RPMI7951 (cell line): ENCODE results near the gene SACM1L. TPM values are rescaled to one million over a fixed set of nuclear protein-coding genes. Genes with fewer than 3 reads are reported as not detected.
A peak's percentile ranks its signal among the peaks of the same experiment; 100 is the strongest.
"Not testable (repeated sequence)": the region's sequence is repeated elsewhere in the genome, so short reads cannot be mapped to it uniquely, and the experiment has no call there.

Experiments
- DNase-seq: peaks from one replicate; pipeline ENCODE4 v3.0.0-alpha.2; 2012; ENCODE audit warnings: low read depth
- total RNA-seq: library from RNA; depleted of rRNA; stranded (reverse); fragments of >200 nt; shearing (Covaris generic); gene quantifications from 2 replicates; pipeline ENCODE4 v1.2.3, GENCODE V29; 2014

SACM1L gene
- total RNA-seq, 1 experiment from 2014 or later: 32.3 TPM

DNA sequence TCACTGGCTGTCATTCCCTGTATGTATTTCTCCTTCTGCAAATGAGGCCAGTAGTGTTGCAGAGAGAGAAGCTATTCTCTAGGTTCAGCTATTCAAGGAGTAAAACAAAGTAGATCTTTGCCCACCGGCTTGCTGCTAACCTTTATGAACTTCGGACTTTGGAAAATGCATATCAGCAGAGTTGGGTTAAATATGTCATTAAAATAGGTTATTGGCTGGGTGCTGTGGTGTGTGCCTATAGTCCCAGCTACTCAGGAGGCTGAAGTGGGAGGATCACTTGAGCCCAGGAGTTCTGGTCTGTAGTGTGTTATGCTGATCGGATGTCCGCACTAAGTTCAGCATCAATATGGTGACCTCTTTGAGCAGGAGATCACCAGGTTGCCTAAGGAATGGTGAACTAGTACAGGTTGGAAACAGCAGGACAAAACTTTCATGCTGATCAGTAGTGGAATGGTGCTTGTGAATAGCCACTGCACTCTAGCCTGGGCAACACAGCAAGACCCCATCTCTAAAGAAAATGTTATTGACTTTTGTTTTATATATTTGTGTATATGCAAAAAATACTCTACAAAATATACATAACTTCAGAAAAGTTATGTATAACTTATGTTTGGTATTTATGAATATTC, 53.4 kb downstream of the SACM1L start:
- DNase-seq: no peak

DNA sequence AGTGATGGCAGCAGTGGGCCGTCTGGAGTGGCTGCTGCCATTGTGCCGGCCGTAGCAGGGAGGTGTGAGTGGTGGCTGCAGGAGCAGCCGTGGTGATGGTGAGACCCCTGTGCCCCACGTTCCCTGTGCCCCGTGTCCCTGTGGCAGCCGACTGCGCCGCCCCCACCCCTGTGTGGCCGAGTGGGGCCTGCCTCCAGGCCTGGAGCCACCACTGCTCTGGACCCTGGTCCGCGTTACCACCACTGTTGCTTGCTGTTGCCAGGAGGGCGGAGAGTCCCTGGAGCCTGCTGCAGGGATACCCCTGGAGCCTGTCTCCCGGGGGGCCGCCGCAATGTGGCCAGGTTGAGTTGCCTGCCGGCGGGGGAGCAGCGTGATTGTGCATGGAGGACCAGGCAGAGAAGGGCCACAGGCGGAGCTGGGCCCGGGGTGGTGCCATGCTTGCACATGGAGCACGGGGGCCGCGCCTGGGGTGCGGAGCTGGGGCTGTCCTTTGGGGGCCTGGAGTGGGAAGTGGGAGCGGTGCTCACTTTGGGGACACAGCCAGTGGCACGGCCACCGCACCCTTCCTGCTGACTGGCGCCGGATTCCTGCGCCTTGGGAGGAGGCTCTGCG, 57.1 kb downstream of the SACM1L start:
- DNase-seq: no peak

DNA sequence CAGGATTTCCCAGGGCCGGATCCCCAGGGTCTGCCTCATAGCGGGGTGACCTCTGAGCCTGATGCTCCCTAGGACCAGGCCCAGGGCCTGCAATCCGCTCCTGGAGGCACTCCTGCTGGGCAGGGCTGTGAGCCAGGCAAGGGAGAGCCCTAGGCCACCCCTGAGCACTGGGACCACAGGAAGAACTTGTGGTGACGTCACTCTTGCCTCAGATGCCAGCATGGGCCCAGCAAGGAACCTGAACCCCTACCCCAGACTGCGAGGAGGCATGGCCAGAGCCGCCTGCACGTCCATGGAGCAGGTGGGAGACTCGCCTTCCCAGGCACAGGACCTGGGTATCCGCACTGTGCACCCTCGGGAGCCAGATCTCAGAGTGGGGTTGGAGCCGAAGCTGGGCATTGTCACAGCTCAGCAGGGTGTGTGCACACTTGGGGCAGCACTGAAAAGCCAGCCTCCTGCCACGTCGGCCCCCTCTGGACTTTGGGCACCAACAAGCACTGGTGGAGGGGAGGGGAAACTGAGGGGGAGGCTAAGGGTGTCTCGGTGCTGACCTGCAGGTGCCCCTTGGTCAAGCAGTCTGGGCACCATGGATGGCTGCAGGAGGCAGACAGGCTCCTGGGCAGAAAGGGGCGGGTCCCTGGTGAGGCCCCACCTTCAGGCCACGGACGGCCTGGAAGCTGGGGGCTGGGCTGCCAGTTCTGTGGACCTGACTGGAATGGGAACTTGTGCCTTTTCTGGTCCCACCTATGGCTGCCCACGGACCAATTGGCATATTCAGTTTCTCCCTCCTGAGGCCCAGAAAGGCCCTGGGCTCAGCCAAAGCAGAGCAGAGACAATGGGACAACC, 57.8 kb downstream of the SACM1L start:
- DNase-seq: no peak

DNA sequence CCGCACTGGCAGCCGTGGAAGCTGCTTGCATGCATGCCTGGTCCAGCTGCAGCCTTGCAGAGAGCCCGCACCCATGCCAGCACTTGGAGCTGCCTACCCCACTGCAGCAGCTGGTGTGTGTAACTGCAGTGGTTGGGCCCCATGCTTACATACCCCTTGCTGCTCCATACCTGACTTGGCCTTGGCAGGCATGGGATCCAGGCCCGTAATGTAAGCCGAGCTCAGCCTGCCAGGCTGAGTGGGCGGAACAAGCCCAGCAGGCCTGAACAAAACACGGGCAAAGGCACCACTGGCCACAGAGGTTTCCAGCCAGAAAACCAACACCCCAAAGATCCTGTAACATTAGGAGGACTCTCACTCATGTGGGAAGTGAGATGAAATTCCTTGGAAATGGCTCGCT, 58.9 kb downstream of the SACM1L start:
- DNase-seq: no peak

DNA sequence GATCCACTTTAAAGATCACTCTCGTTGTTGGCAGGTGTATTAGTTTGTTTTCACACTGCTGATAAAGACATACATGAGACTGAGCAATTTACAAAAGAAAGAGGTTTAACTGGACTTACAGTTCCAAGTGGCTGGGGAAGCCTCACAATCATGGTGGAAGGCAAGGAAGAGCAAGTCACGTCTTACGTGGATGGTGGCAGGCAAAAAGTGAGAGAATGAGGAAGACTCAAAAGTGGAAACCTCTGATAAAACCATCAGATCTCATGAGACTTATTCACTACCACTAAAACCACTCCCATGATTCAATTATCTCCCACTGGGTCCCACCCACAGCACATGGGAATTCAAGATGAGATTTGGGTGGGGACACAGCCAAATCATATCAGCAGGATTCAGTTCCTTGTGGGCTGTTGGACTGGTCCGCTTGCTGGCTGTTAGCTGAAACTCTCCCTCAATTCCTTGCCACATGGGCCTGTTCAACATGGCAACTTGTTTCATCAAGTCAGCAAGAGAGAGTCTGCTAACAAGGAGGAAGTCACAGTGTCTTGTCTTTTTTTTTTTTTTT, 59.9 kb downstream of the SACM1L start:
- not testable (repeated sequence) for DNase-seq

DNA sequence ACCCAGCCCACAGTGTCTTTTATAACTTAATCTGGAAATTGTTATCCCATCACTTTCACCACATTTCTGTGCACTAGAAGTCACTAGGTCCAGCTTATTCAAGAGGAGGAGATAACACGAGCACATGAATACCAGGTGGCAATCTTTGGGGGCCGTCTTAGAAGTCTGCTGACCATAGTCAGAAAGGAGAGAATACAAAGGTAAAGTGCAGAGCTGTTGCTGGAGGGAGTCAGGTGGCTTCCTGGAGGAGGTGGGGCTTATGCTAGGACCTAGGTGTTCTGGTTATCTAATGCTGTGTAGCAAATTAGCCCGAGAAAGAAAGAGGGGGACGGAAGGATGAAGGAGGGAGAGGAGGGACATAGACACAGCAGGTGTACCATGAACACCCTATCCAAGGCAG, 60.7 kb downstream of the SACM1L start:
- no peak for DNase-seq

DNA sequence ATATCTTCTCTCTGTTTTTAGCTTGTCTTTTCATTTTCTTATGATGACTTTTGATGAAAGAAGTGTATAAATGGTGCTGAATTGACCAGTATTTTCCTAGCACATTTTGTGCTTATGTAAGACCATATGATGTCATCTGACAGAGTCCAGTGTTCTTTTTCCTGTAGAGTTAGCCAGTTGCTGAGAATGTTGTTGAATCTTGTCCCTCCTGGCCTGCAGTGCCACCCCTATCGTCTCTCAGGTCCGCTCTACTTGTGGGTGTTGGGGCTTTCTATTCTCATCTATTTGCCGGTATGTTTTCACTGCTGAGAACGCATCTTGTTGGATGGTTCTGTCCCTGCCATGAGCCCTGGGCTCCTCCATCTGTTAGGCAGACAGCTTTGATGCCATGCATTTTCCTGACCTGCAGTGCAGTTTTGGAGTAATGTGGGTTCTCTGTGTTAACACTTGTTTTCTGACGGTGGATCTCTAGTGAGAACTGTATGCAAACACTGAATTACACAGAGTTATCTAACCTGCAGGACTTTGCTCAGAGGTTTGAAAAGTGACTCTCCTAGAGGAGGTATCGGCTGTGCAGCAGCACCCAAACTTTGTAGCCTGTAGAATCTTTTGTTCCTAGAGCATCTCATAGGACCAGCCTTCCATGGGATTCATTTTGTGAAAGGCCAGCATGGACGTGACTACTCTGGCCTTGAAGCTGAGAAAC, 62.5 kb downstream of the SACM1L start:
- DNase-seq: no peak

DNA sequence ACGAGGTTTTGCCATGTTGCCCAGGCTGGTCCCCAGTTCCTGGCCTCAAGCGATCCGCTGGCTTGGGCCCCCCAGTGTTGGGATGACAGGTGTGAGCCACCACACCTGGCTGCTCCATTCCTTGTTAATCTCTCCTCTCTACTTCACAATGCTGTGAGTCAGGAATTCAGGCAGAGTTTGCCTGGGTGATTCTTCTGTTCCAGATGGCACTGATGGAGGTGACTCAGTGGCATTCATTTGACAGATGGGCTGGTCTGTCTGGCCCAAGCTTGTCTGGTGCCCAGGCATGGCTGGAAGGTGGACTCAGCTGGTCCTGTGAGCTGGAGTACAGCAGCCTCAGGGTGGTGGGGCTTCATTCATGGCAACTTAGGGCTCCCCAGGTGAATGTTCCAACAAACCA, 63.9 kb downstream of the SACM1L start:
- no peak for DNase-seq

DNA sequence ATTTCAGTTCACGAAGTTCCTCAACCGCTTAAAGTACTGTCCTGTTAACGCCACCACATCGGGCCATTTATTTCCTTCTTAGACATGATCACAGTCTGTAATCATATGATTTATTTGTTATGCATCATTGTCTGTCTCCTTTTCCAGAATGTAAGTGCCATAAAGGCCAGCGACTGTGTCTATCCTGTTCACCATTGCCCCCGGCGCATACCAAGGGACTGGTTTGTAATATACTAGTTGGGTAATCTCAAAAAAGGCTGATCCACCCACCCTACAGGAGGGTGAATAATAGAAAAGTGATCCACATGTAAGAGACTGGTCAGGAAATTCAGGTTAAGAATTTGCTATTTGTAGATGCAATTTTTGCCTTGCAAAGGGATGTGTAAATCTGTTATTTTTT, 65.3 kb downstream of the SACM1L start:
- DNase-seq: no peak

DNA sequence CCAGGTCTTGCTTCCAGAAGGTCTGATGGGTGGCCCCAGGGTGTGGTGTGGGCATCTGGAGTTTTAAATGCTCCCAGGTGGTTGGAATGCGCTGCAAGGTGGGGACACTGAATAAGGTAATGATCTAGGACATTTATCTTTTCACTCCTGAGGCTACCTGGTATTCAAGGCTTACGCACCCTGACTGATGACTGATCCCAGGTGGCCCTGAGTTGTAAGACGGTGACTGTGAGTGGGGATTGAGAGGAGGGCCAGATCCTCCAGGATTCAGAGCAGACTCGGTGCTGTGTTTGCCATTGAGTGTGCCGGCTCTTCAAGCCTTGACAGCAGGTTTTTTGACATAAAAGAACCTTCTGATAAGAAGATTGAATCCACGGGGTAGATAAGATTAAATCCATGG, 66.9 kb downstream of the SACM1L start:
- DNase-seq: no peak

DNA sequence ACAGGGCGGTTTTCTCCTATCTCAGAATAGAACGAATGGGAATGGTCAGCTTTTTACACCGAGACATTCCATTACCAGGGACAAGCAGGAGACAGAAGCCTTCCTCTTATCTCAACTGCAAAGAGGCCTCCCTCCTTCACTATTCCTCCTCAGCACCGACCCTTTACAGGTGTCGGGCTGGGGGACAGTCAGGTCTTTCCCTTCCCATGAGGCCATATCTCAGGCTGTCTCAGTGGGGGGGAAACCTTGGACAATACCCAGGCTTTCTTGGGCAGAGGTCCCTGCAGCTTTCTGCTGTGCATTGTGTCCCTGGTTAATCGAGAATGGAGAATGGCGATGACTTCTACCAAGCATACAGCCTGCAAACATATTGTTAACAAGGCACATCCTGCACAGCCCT, 67.9 kb downstream of the SACM1L start:
- DNase-seq: not testable (repeated sequence)

DNA sequence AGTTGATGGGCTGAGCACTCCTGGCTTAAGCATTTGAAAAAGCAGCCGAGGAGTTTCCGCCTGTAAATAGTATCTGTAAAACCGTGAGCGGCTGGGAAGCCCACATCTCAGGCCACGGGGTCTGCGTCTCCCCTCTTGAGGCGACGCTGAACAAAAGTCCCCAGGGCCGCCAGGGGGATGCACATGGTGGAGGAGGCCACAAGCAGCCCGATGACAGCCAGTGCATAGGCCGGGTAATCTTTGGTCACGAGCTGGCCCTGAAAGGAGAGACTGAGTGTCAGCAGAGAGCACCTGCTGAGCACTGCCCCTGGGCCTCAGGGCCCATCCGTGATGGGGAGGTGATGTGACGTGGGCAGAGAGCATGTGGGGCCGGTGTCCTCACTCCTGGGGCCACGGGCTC, 69.7 kb downstream of the SACM1L start:
- DNase-seq: no peak

DNA sequence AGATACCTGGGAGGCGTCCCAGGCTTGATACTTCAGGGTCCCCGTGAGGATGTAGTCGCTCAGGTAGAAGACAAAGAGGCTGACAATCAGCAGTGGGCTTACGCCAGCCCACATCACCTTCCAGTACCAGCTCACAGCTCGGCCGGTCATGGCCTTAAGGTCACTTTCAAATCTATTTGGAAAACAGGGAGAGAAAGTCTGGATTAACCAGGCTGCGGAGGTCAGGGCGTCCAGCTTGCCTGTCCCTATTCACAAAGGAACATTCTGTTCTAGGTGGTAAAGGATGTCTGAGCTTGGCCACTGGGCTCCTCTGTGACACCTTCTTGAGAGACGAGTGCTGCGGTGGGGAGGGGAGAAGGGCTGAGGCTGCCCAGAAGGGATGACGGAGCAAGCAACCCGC, 70.7 kb downstream of the SACM1L start:
- no peak for DNase-seq

DNA sequence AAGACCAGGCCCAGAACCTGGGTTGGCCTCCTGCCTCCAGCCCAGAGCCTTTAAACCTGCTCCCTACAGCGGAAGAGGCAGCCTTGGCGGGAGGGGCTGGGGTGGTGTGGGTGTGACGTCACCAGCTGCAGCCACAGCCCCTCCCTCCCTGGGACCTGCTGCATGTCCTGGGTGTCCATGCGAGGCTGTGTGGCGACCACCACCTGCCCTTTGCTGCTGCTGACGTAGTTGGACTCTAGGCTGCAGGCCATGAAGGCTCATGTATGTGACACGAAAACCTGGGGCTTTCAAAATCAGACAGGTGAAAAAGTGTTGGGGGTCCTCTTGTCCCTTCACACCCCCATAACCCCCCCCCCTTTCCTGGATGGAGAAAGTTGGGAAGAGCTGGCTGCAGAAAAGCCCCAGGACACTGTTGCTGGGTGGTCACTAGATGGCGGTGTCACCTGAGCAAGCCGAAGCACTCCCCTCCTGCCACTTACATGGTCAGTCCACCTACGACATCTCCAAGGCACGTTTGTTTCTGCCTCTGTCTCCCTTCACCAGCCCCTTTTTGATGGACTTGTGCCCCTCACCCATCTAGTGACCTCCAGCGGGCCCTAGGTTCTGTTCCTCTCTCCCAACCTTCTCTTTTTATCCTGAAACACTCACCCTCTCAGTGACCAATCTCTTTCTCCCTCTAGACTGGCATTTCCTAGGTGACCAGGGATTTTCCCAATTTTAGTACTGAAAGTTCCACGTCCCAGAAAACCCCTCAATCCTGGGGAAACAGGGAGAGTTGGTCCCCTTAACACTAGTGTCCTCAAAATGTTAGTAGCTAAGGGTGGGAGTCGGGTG, 71.9 kb downstream of the SACM1L start:
- DNase-seq: peak; percentile 68

DNA sequence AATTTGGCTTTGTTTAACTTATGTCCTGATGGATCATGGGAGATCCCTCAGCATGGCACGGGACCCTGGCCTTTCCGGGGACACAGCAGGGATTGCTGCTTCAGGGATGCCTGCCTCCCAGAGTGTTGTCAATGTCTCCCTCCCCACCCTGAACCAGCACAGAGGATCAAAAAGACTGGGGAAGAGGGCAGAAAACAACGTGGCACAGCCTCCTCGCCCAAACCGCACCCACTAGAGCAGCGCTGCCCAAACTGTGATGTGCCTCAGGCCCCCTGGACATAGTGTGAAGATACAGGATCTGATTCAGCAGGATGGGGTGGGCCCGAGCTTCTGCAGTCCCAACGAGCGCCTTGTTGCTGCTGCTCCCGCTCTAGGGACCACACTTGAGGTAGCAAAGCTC, 72.6 kb downstream of the SACM1L start:
- no peak for DNase-seq

DNA sequence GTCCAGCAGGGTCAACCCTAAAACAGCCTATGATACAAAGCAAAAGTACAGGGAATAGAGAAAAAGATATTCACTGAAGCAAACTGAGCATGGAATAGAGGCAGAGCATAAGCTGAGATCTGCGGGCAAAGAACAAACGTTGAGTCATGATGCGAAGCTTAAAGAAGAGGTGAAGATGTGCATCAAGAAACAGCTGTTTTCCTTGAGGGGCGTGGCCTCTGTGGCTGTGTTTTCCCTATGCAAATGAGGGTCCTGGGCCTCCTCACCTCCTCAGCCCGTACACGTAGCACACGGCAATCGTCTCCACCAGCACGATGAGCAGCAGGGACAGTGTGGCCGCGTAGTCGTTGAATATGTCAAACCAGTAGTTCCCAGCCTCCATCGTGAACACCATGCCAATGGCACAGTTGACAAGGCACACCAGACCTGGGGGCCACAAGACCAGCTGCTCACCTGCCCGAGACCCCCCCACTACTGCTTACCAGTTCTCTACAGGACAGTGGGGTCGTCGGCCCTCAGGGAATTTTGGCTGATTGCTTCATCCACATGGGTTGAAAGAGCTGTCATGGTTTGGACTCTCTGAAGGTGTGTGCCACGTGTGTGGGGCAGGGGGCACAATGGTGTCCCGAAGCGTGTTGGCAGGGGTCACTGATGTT, 73.6 kb downstream of the SACM1L start:
- no peak for DNase-seq

DNA sequence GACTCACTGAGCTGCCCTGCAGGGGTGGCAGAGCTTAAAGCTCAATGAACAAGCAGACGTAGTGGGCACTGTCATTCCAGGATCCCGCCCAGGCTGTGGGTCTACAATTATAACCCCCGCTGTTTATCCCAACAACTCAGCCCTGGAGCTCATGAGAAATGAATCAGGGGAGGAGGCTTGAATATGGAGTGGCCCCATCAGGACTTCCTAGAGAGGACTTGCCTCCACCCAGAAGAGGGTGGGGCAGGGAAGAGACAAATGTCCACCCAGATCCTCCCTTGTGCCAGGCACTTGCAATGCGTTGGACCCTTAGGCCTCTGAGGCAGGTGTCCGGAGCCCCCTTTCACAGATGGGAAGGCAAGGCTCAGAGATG, 74.1 kb downstream of the SACM1L start:
- DNase-seq: no peak

DNA sequence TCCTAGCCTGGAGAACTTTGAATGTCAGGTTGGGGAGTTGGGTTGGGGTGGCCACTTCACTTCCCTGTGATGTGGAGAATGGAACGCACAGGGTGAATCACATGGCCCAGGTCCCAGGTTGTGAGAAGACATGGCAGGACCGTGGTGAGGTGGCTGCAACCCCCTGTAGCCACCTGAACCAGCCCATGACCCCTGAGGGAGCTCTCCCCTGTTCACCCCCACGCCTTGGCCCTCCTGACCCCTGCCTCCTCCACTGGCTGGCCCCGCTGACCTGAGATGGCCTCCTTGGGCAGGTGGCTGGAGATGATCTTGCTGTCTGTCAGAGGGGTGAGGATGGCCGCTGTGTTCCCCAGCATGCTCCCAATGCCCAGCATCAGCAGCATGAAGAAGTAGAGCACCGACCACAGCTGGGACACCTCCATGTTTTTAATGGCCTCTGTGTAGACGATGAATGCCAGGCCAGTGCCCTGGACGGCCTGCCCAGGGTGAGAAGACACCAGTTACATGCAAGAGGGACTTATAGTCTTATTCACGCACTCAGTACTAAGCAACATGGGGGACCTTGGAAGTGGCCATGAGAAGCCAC, 76.2 kb downstream of the SACM1L start:
- no peak for DNase-seq

DNA sequence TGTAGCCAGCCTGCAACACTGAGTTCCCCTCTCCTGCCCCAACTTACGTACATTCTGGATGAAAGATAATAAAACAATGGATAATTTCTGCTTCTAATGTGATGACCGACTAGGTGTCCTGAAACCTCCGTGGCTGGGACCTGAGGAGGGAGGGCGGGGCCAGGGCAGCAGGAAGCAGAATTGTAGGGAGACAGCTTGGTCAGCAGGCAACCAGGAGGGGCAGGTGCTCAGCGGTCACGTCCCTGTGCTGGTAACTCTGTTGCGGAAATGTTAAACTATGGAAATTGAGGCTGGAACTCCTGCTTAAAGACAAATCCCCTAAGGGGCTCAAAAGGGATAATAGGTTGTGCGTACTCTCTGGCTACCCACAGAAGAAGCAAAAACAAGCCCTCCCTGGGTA, 76.8 kb downstream of the SACM1L start:
- no peak for DNase-seq

DNA sequence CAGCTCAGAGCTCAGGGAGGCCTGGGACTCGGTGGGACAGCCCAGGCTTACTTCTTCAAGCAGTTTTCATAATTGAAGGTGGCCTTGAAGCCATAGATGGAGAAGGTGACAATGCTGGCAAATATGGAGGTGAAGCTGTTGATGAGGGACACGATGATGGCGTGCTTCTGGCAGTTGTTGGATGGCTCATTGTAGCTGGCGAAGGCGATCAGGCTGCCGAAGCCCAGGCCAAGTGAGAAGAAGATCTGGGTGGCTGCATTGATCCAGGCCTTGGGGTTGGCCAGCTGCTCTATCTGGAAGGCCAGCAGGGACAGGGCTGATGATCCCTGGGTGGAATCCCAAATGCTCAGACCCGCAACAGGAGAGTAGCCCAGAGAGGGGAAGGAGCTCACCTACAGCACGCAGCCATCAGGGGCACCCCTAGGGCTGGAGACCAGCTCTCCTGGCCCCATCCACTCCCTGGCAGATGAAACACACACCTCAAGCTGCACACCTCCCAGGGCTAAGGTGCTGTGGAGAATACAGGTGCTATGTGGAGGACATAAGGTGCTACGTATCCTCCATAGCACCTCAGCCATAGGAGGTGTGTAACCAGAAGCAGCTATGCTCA, 82.1 kb downstream of the SACM1L start:
- no peak for DNase-seq
